GM19035 (cell line): ENCODE results near the gene SLC45A3.
"Not testable (repeated sequence)": the region's sequence is repeated elsewhere in the genome, so short reads cannot be mapped to it uniquely, and the experiment has no call there.

Experiments
- ATAC-seq: cut with Tn5 transposase; IDR thresholded peaks from one replicate; pipeline ENCODE4 v1.9.1; 2021; ENCODE audit not compliant: unreplicated experiment

Gene SLC45A3

GRCh38 chr1:205637854-205638468 lies 42.3 kb downstream of the SLC45A3 start:
- no peak for ATAC-seq

GRCh38 chr1:205636732-205637131 lies 43.6 kb downstream of the SLC45A3 start:
- ATAC-seq, result no peak

DNA sequence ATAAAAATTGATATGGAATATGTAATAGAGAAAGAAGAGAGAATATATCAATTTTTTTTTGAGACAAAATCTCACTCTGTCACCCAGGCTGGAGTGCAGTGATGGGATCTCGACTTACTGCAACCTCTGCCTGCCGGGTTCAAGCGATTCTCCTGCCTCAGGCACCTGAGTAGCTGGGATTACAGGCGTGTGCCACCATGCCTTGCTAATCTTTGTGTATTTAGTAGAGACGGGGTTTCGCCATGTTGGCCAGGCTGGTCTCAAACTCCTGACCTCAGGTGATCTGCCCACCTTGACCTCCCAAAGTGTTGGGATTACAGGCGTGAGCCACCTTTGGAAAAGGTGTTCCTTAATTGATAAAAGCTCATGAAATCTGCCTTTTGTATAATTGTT lies 44.2 kb downstream of the SLC45A3 start:
- not testable (repeated sequence) for ATAC-seq

DNA sequence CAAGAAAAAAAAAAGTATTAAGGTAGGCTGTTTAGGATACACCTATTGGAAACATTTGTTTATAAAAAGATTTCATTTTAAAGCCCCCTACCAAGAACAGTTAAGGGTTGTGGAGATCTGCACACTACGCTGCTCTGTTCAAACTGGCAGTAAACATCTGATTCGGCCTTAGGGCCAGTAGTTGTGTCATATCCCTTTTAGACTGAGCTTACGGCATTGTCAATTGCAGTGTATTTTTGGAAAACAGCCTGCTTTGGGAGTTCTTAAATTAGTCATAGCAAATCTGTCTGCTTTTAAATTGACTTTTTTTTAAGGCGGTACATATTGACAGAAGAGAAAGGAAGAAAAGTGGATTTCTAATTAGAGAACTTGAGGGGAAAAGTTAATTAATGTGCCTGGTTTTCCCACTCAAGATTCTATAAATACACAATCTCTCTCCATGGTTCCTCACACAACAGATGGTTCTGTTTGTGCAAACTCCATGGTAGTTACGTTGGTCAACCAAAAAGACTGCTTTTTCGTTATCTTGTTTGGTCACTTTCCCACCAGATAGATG lies 46.8 kb downstream of the SLC45A3 start:
- ATAC-seq, result no peak

DNA sequence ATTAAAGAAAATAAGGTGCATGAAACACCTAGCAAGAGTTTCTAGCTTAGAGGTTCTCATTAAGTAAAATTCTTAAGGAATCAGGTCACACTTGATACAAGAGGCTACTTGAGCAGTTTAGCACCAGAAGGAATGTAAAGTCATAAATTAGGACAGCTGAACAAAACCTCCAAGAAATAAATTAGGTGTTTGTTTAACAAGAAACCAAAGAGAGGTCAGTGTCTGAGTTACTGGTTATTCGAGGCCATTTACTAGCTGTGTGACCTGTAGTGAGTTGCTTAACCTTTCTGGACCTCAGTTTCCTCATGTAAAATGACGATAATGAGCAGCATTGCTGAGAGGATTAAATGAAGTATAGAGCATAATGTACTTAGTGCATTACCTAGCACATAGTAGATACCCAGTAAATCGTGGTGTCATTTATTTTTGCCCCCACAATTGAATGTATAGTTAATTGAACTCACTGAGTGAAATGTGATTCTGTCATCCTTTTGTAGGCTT lies 47.6 kb downstream of the SLC45A3 start:
- ATAC-seq, result no peak

GRCh38 chr1:205631768-205632668 lies 48.3 kb downstream of the SLC45A3 start, which contains the start of gene ELK4:
TSS of gene ELK4 (minus strand) at chr1:205632011. CDS start at chr1:205623882, 8,129 bp downstream.
- peak; percentile 80 for ATAC-seq

- ATAC-seq, result peak; percentile 63
These were observed 49.1 kb downstream of the SLC45A3 start for GRCh38 chr1:205631010-205631767.

DNA sequence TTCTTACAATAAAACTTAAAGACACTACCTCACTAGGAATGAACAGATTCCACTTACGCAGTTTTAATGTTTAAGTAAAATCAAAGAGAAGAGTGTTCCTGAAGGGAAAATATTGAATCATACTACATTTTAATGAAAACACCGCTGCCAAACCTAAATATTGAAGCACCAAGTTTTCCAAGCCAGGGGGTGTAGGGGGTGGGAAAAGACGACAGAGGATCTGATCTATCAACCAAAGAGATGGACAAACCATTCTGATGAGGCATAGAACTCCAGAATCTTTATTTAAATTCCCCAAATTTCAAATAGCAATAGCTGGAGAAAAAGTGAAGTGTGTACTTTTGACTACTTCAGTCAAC lies 49.7 kb downstream of the SLC45A3 start:
- ATAC-seq, result no peak

- no peak for ATAC-seq
These were observed 50.1 kb downstream of the SLC45A3 start for GRCh38 chr1:205630241-205630640.

- no peak for ATAC-seq
These were observed 50.6 kb downstream of the SLC45A3 start for GRCh38 chr1:205629751-205630150.

GRCh38 chr1:205627956-205628355 lies 52.4 kb downstream of the SLC45A3 start:
- ATAC-seq, result no peak

- no peak for ATAC-seq
These were observed 54.1 kb downstream of the SLC45A3 start for GRCh38 chr1:205626216-205626615.

GRCh38 chr1:205623646-205624045 lies 56.7 kb downstream of the SLC45A3 start:
- no peak for ATAC-seq

GRCh38 chr1:205620269-205620668 lies 60.0 kb downstream of the SLC45A3 start:
- no peak for ATAC-seq

DNA sequence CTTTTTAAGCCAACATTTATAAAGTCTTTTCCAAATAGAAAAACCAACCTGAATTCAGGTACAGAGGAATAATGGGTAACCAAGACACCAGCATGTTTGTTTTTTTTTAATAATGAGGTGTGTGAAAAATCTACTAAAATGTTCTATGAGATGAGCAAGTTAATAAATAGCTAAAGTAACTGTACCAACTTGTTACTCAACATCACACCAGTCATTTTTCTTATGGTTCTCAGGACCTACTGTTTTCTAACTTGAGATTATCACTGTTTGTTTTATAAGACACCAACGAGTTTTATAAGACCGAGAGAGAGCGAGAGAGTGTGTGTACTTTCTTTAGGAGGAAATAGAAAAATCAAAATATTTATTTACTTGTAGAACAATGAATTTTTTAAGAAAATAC lies 60.9 kb downstream of the SLC45A3 start:
- no peak for ATAC-seq

- no peak for ATAC-seq
These were observed 63.6 kb downstream of the SLC45A3 start for GRCh38 chr1:205616563-205617293.

DNA sequence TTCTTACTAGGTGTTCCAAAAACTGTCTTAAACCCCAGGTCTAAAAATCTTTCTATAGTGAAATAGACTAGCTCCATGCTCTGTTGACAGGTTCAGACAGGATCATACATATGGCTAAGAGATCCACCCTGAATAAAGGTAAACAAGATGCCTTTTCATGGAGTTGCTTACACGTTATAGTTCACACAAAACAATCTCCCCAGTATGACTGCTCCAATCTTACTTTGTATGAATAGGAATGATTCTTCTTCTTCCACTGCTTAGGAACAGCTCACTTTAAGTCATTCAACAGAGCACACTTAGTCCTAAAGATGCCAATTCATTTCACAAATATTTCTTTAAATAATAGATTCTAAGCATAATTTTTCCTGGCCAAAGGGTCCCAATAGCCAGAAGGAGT lies 64.5 kb downstream of the SLC45A3 start:
- no peak for ATAC-seq

DNA sequence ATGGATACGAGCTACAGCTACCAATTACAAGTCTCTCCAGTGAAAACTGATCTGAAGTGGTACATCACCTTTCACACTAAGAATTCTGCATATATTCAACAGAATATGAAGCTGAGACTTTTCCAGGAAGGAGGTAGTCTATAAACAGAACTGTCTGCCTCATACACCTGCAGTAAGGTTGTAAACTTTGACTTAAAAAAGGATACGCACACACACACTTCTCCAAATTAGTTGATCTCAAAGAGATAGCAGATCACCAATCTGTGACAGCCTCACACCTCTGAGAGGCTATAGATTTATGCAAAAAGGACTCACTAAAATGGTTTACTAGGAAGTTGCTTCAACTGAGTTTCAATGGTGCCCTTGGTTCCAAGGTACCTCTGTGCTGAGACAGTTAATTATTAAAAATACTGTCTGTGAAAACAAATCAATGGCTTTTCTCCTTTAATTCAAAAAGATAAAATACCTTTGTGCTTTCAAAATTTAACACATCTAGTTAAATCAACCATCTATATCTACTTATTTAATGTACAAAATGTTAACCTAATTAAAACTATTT lies 66.4 kb downstream of the SLC45A3 start:
- ATAC-seq, result no peak

- ATAC-seq, result no peak
These were observed 67.8 kb downstream of the SLC45A3 start for GRCh38 chr1:205612556-205612955.

GRCh38 chr1:205612104-205612503 lies 68.2 kb downstream of the SLC45A3 start:
- no peak for ATAC-seq
